Panc1 (cell line): ENCODE results near the gene ENDOV. TPM values are rescaled to one million over a fixed set of nuclear protein-coding genes. Genes with fewer than 3 reads are reported as not detected.

ENCODE experiments used
- ATAC-seq: fragments of 200-7000 bp; cut with Tn5 transposase; 2 replicates; pipeline ENCODE4 v1.9.1; 2020; ENCODE audit warnings: mild to moderate bottlenecking, moderate library complexity
- BruUV-seq: library from RNA; stranded (reverse); fragments of 400-500 nt; replicated peaks from 2 replicates; lab custom pipeline; 2021; lab: Mats Ljungman, UMichigan
- CTCF ChIA-PET: fragments of 300-600 bp; sonication (Branson Sonifier 250); formaldehyde crosslinking; loops from one replicate; lab custom pipeline; 2022; ENCODE audit warnings: antibody characterized with exemption; lab: Charles Lee
- POLR2A ChIA-PET: fragments of 300-600 bp; sonication (Branson Sonifier 250); formaldehyde crosslinking; loops from one replicate; lab custom pipeline; 2022; ENCODE audit warnings: antibody characterized with exemption; lab: Charles Lee
- DNase-seq: peaks from one replicate; pipeline ENCODE4 v3.0.0-alpha.2; 2010; ENCODE audit warnings: low read depth, low spot score
- H3K27ac ChIP-seq: 2 replicates; pipeline ENCODE4 v1.5.1; 2011; ENCODE audit warnings: mild to moderate bottlenecking, low read length, inconsistent platforms
- H3K27me3 ChIP-seq: fragments of 200-500 bp; sonication (Bioruptor generic); 2 replicates; pipeline ENCODE4 v1.6.0; 2014; ENCODE audit warnings: low read length, inconsistent platforms; ENCODE audit not compliant: control insufficient read depth, insufficient read depth
- H3K36me3 ChIP-seq: fragments of 200-500 bp; sonication (Bioruptor generic); 2 replicates; pipeline ENCODE4 v1.5.1; 2014; ENCODE audit warnings: inconsistent platforms, mild to moderate bottlenecking, low read length, moderate library complexity; ENCODE audit not compliant: control insufficient read depth, insufficient read depth
- H3K4me1 ChIP-seq: 2 replicates; pipeline ENCODE4 v1.5.1; 2011; ENCODE audit warnings: inconsistent platforms, mild to moderate bottlenecking, low read length, moderate library complexity; ENCODE audit not compliant: control insufficient read depth, insufficient read depth
- H3K4me3 ChIP-seq, 2 experiments: 2 replicates each; pipeline ENCODE4 v1.5.1; 2011 to 2012; ENCODE audit warnings: low read depth in 2 of 2, low read length in 2 of 2, mild to moderate bottlenecking in 2 of 2, inconsistent platforms in 1 of 2, moderate library complexity in 1 of 2
- H3K9me3 ChIP-seq: fragments of 200-500 bp; sonication (Bioruptor generic); 2 replicates; pipeline ENCODE4 v1.5.1; 2014; ENCODE audit warnings: low read depth, mild to moderate bottlenecking, inconsistent platforms, low read length, moderate library complexity; ENCODE audit not compliant: control insufficient read depth, insufficient read depth
- POLR2AphosphoS5 ChIP-seq: IDR thresholded peaks from 2 replicates; pipeline ENCODE4 v1.6.1; 2012; ENCODE audit warnings: mild to moderate bottlenecking, low read depth, low read length, moderate library complexity
- REST ChIP-seq, 2 experiments: IDR thresholded peaks; 2 replicates each; pipeline ENCODE4 v1.6.1; 2011 to 2012; ENCODE audit warnings: low read depth in 2 of 2, control low read depth in 1 of 2, low read length in 1 of 2, mild to moderate bottlenecking in 1 of 2, moderate library complexity in 1 of 2; ENCODE audit not compliant: insufficient read depth in 1 of 2
- SIN3A ChIP-seq: IDR thresholded peaks from 2 replicates; pipeline ENCODE4 v1.6.1; 2012; ENCODE audit warnings: low read depth, mild to moderate bottlenecking, low read length, moderate library complexity, borderline replicate concordance; ENCODE audit not compliant: insufficient read depth
- TCF7L2 ChIP-seq: IDR thresholded peaks from 2 replicates; pipeline ENCODE4 v1.6.1; 2011; ENCODE audit warnings: mild to moderate bottlenecking, low read depth, low read length, inconsistent platforms
- in situ Hi-C: cut with HindIII; loops from 2 replicates; pipeline ENCODE4 v1.10.0; 2016; ENCODE audit warnings: low sequenced_read_pairs, low pct_unique_long_range_greater_than_20kb
- intact Hi-C: fragments of 100-400 bp; cut with micrococcal nuclease; formaldehyde crosslinking; loops from one replicate; pipeline ENCODE4 v1.10.0; 2022; ENCODE audit not compliant: unreplicated experiment
- total RNA-seq: library from RNA; stranded (reverse); gene quantifications from one replicate; pipeline ENCODE4 v1.2.1, GENCODE V29; 2021; ENCODE audit not compliant: unreplicated experiment
- TF ChIP-seq, protein P1 (sequence below): fragments of 450-650 bp; IDR thresholded peaks from 2 replicates; pipeline ENCODE4 v1.5.1; 2017; ENCODE audit warnings: mild to moderate bottlenecking

Gene ENDOV
- total RNA-seq, 1 experiment from 2014 or later = 37.1 TPM

DNA sequence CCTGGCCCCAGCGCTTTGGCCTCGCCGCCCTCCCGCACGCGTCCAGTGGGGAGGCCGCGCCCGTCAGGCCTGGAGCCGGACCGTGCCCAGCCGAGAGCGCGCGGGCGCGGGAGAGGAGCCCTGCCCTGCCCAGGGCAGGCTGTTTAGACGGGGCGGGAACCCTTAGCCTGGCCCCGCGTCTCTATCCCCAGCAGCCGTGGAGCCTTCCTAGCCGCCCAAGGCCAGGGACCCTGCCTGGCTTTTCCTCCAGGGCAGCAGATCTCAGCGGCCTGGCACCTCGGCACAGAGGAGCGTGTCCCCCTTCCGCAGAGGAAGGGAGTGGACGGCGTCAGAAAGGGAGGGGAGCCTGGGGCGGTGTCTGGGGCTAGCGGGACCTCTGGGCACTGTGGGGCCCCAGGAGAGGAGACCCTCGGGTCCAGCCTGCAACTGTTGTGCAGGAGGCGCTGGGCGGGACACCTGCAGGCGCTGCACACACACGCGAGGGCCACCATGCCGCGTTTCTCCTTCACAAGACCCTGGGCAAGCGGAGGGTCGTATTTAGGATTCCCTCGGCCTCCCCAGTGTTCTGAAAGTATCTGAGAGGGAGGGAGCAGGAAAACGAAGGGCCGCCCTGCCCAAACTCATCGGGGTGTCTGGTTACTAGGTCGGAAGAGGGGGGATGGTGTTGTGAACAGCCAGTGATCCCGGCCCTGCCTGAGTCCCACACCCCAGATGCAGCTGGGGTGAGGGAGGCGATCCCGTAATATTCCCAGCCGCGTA is 63.7 kb downstream of the ENDOV start:
- Histone ChIP-seq H3K27ac (no peak overlapping the region), H3K27me3 (peaks cover 2% of the 10 kb centered on the region; the same call in 1 of the 2 replicates), H3K4me3 (no peak overlapping the region), H3K4me1 (peaks cover 13% of the 10 kb centered on the region), H3K9me3 (no peaks in the 10 kb centered on the region), H3K36me3 (no peaks in the 10 kb centered on the region)
- ChIA-PET POLR2A (no interaction called here), CTCF (interaction anchor here (0.6 kb wide), 1 partner anchor 294 kb away, joined by 5 read pairs; no protein-coding TSS in a partner anchor)
- ATAC-seq = no peak
- intact Hi-C loops = loop anchor here (10.0 kb wide), 1 partner anchor 96 kb away; no protein-coding TSS in a partner anchor
- in situ Hi-C loops = no loop called here
- no TSS peak for BruUV-seq
- TF ChIP-seq POLR2AphosphoS5 (no peak), REST (IDR thresholded peaks at IDR 0.05; ENCODE audit: insufficient read depth in 1 of 2, low read depth in 2 of 2, low read length in 1 of 2) (no peak), SIN3A (no peak), TCF7L2 (no peak)
- TF ChIP-seq, protein P1, sequence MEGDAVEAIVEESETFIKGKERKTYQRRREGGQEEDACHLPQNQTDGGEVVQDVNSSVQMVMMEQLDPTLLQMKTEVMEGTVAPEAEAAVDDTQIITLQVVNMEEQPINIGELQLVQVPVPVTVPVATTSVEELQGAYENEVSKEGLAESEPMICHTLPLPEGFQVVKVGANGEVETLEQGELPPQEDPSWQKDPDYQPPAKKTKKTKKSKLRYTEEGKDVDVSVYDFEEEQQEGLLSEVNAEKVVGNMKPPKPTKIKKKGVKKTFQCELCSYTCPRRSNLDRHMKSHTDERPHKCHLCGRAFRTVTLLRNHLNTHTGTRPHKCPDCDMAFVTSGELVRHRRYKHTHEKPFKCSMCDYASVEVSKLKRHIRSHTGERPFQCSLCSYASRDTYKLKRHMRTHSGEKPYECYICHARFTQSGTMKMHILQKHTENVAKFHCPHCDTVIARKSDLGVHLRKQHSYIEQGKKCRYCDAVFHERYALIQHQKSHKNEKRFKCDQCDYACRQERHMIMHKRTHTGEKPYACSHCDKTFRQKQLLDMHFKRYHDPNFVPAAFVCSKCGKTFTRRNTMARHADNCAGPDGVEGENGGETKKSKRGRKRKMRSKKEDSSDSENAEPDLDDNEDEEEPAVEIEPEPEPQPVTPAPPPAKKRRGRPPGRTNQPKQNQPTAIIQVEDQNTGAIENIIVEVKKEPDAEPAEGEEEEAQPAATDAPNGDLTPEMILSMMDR = no peak
- no peak for DNase-seq

DNA sequence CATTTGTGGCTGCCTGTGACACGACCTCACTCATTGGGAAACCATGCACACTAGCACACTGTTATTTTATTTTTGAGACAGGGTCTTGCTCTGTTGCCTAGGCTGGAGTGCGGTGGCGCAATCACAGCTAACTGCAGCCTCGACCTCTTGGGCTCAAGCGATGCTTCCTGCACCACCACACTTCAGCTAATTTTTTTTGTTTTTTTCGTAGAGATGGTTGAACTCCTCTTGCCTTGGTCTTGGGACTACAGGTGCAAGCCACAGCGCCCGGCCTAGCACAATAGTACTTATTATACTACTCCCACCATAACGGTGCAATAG is 64.2 kb downstream of the ENDOV start:
- Histone ChIP-seq H3K9me3 (no peaks in the 10 kb centered on the region), H3K4me3 (no peak overlapping the region), H3K36me3 (no peaks in the 10 kb centered on the region), H3K4me1 (peaks cover 13% of the 10 kb centered on the region), H3K27ac (no peak overlapping the region), H3K27me3 (peaks cover 2% of the 10 kb centered on the region; the same call in 1 of the 2 replicates)
- no TSS peak for BruUV-seq
- ChIA-PET POLR2A (no interaction called here), CTCF (no interaction called here)
- in situ Hi-C loops (no loop called here), intact Hi-C loops (loop anchor here (10.0 kb wide), 1 partner anchor 96 kb away; no protein-coding TSS in a partner anchor)
- ATAC-seq = no peak
- TF ChIP-seq, protein P1 = no peak
- TF ChIP-seq POLR2AphosphoS5 = no peak
- TF ChIP-seq REST (IDR thresholded peaks at IDR 0.05; ENCODE audit: insufficient read depth in 1 of 2, low read depth in 2 of 2, low read length in 1 of 2) = no peak
- TF ChIP-seq SIN3A = no peak
- DNase-seq = no peak
